ENCODE results near the gene ENDOD1.
"Not testable (repeated sequence)": the region's sequence is repeated elsewhere in the genome, so short reads cannot be mapped to it uniquely, and the experiment has no call there.

Gene ENDOD1

GRCh38 chr11:95103701-95104100 is 14.1 kb downstream of the ENDOD1 start:
- Histone ChIP-seq H3K36me3 (no peaks in the 10 kb centered on the region), H3K4me1 (peaks cover 11% of the 10 kb centered on the region), H3K4me3 (ENCODE audit: low read depth, low read length) (no peak overlapping the region), H3K27me3 (no peaks in the 10 kb centered on the region), H3K9me3 (no peaks in the 10 kb centered on the region)
- DNase-seq = no peak
- TF ChIP-seq CTCF (IDR thresholded peaks at IDR 0.05; ENCODE audit: low read depth, low read length) = no peak

GRCh38 chr11:95104121-95104830 is 14.6 kb downstream of the ENDOD1 start:
- no peak for TF ChIP-seq CTCF (IDR thresholded peaks at IDR 0.05; ENCODE audit: low read depth, low read length)
- H3K9me3 ChIP-seq = no peaks in the 10 kb centered on the region
- H3K4me1 ChIP-seq = peaks cover 16% of the 10 kb centered on the region
- no peaks in the 10 kb centered on the region for H3K36me3 ChIP-seq
- no peak overlapping the region for H3K4me3 ChIP-seq (ENCODE audit: low read depth, low read length)
- no peak for DNase-seq
- H3K27me3 ChIP-seq = no peaks in the 10 kb centered on the region

GRCh38 chr11:95104856-95105255 is 15.2 kb downstream of the ENDOD1 start:
- Histone ChIP-seq H3K9me3 (no peaks in the 10 kb centered on the region), H3K4me1 (peaks cover 20% of the 10 kb centered on the region), H3K36me3 (no peaks in the 10 kb centered on the region; the same call in 1 of the 2 replicates), H3K27me3 (no peaks in the 10 kb centered on the region), H3K4me3 (ENCODE audit: low read depth, low read length) (no peak overlapping the region)
- no peak for DNase-seq
- TF ChIP-seq CTCF (IDR thresholded peaks at IDR 0.05; ENCODE audit: low read depth, low read length) = no peak

- DNase-seq = no peak
- no peak for TF ChIP-seq CTCF (IDR thresholded peaks at IDR 0.05; ENCODE audit: low read depth, low read length)
- Histone ChIP-seq H3K9me3 (no peaks in the 10 kb centered on the region), H3K4me1 (peaks cover 16% of the 10 kb centered on the region), H3K27me3 (no peaks in the 10 kb centered on the region), H3K36me3 (no peaks in the 10 kb centered on the region; the same call in 1 of the 2 replicates), H3K4me3 (ENCODE audit: low read depth, low read length) (no peak overlapping the region)
Observed at GRCh38 chr11:95108159-95108611, 18.5 kb downstream of the ENDOD1 start.

GRCh38 chr11:95108671-95109551 is 19.3 kb downstream of the ENDOD1 start:
- Histone ChIP-seq H3K36me3 (no peaks in the 10 kb centered on the region; the same call in 1 of the 2 replicates), H3K4me3 (ENCODE audit: low read depth, low read length) (no peak overlapping the region), H3K4me1 (peaks cover 16% of the 10 kb centered on the region), H3K27me3 (no peaks in the 10 kb centered on the region), H3K9me3 (no peaks in the 10 kb centered on the region)
- DNase-seq = peak; percentile 23
- no peak for TF ChIP-seq CTCF (IDR thresholded peaks at IDR 0.05; ENCODE audit: low read depth, low read length)

GRCh38 chr11:95111471-95111870 is 21.8 kb downstream of the ENDOD1 start:
- DNase-seq; H3K36me3 ChIP-seq; H3K27me3 ChIP-seq; H3K4me3 ChIP-seq (ENCODE audit: low read depth, low read length); H3K9me3 ChIP-seq: not testable (repeated sequence)
- H3K4me1 ChIP-seq = peaks cover 16% of the 10 kb centered on the region

Data from BE2C (cell line).